DND-41 (cell line): ENCODE results near the gene KCNIP4.

Source experiments
- EZH2 ChIP-seq: IDR thresholded peaks from 3 replicates; pipeline ENCODE4 v1.6.1; 2012; ENCODE audit warnings: borderline replicate concordance, low read depth, mild to moderate bottlenecking, moderate library complexity, low read length, inconsistent platforms; ENCODE audit not compliant: severe bottlenecking
- TF ChIP-seq, protein P1 (sequence below): IDR thresholded peaks from 2 replicates; pipeline ENCODE4 v1.5.1; 2012; ENCODE audit warnings: borderline replicate concordance, low read length, moderate library complexity, mild to moderate bottlenecking; ENCODE audit not compliant: poor library complexity, severe bottlenecking; ENCODE audit errors: extremely low read depth

DNA sequence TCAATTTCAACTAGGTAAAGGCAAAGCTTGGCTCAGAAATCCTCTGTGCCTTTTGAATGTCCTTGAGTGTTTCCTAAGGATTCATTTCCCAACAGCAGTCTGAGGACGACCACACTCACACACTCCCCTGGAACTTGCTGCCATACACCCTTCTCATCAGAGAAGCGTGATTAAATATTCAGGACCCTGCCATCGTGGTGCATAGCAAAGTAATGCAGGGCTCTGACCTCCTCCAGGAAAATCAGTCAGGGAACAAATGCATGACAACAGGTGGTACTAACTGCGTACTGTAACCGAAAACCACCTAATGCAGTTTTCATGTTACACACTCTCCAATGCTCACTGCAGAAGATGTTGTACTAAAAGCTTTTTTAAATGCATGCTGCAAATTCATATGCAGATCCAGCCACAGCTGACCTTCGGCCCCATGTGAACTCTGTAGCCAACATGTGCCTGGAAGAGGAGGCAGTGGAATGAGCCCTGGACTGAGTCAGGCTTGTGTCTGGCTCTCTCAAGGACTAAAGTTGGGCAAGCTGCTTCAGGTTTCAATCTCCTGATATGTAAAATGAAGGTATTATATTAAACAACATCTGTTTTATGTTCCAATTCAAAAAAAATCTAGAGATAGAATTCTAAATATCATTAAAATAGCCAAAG, 238.3 kb downstream of the KCNIP4 start:
- TF ChIP-seq, protein P1, sequence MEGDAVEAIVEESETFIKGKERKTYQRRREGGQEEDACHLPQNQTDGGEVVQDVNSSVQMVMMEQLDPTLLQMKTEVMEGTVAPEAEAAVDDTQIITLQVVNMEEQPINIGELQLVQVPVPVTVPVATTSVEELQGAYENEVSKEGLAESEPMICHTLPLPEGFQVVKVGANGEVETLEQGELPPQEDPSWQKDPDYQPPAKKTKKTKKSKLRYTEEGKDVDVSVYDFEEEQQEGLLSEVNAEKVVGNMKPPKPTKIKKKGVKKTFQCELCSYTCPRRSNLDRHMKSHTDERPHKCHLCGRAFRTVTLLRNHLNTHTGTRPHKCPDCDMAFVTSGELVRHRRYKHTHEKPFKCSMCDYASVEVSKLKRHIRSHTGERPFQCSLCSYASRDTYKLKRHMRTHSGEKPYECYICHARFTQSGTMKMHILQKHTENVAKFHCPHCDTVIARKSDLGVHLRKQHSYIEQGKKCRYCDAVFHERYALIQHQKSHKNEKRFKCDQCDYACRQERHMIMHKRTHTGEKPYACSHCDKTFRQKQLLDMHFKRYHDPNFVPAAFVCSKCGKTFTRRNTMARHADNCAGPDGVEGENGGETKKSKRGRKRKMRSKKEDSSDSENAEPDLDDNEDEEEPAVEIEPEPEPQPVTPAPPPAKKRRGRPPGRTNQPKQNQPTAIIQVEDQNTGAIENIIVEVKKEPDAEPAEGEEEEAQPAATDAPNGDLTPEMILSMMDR, result no peak
- TF ChIP-seq EZH2, result no peak
